Omental fat pad (tissue), 4 donors: ENCODE data around the gene SMTNL2. TPM values are rescaled to one million over a fixed set of nuclear protein-coding genes. Genes with fewer than 3 reads are reported as not detected.
"Not testable (repeated sequence)": the region's sequence is repeated elsewhere in the genome, so short reads cannot be mapped to it uniquely, and the experiment has no call there.

Source experiments
- ATAC-seq: fragments of 150-250 bp; one replicate; pipeline ENCODE4 v1.9.1; 2016; ENCODE audit warnings: mild to moderate bottlenecking, moderate library complexity; ENCODE audit not compliant: low FRiP score
- DNase-seq: peaks from one replicate; pipeline ENCODE4 v3.0.0-alpha.2; 2019; ENCODE audit warnings: low spot score
- CTCF ChIP-seq, 3 donors: fragments of 450-650 bp; IDR thresholded peaks; one replicate each; pipeline ENCODE4 v1.5.1; 2016 to 2017; ENCODE audit warnings: antibody characterized with exemption in 3 of 3, mild to moderate bottlenecking in 3 of 3, moderate library complexity in 2 of 3
- total RNA-seq, 4 donors: library from RNA; depleted of rRNA; stranded (reverse); fragments of >200 nt; gene quantifications; one replicate each; pipeline ENCODE4 v1.1.0, GENCODE V29; 2016

SMTNL2 gene
- total RNA-seq, 4 donors from 2014 or later: 2.8 to 14.2 (median 8.4) TPM

- peak; percentile 42 for ATAC-seq
- DNase-seq: no peak
- TF ChIP-seq CTCF (IDR thresholded peaks at IDR 0.05): no peak
Observed at GRCh38 chr17:4591529-4591928, 7.2 kb downstream of the SMTNL2 start.

- TF ChIP-seq CTCF (IDR thresholded peaks at IDR 0.05): no peak
- ATAC-seq: no peak
- DNase-seq: no peak
Observed at GRCh38 chr17:4592240-4593005, 8.1 kb downstream of the SMTNL2 start.

GRCh38 chr17:4593021-4593421 lies 8.7 kb downstream of the SMTNL2 start:
- no peak for DNase-seq
- ATAC-seq: no peak
- no peak for TF ChIP-seq CTCF (IDR thresholded peaks at IDR 0.05)

GRCh38 chr17:4594406-4594805 lies 10.1 kb downstream of the SMTNL2 start:
- no peak for TF ChIP-seq CTCF (IDR thresholded peaks at IDR 0.05)
- ATAC-seq: no peak

GRCh38 chr17:4594931-4595684 lies 10.8 kb downstream of the SMTNL2 start:
- DNase-seq (no peak), ATAC-seq (no peak)
- no peak for TF ChIP-seq CTCF (IDR thresholded peaks at IDR 0.05)

More at GRCh38 chr17:4594406-4594805, 10.1 kb downstream of the SMTNL2 start:
- DNase-seq: no peak

GRCh38 chr17:4595685-4596342 lies 11.5 kb downstream of the SMTNL2 start:
- ATAC-seq, DNase-seq: not testable (repeated sequence)

GRCh38 chr17:4596636-4597380 lies 12.5 kb downstream of the SMTNL2 start:
- TF ChIP-seq CTCF (IDR thresholded peaks at IDR 0.05): no peak
- no peak for DNase-seq
- no peak for ATAC-seq
